ENCODE data around the gene NCEH1. TPM values are rescaled to one million over a fixed set of nuclear protein-coding genes. Genes with fewer than 3 reads are reported as not detected.
"Not testable (repeated sequence)": the region's sequence is repeated elsewhere in the genome, so short reads cannot be mapped to it uniquely, and the experiment has no call there.

NCEH1 gene
- total RNA-seq, 1 experiment from 2014 or later = 0.27 TPM

DNA sequence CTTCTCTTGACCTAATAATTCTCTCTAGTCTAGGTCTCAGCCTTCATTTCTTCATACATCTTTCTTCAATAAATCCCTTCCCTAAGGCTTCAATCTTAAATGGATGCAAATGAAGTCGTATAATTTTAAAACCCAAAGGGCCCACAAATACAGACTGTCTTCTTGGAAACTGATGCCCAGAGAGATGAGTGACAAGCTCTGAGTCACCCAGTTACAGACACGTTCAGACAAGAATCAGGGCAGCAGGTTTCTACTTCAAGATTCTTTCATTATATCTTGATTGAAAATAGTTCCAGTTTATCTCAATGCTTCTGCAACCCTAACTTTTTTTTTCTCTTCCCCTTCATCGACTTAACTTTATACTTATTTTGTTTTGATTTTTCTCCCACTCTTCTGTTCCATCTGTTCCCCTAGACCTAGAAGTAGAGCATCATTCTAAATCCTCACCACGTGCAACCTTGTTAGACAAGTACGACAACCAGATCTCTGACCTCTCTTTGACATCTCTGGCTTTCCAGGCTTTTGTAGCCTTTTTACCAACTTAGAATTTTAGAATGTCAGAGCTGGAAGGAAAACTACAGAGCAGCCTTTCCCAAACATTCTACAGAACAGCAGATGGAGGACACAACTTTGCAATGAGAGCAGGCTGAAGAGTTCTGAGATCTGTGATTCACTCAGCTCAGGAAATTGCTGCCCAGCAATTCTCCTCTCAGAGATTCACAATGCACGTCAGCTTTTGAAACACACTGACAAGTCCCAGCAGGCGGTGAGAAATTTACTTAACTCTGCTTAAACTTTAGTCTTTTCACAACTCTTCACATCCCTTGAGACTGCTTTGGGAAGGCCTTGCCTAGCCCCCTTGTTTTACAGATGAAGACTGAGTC lies 25.3 kb downstream of the NCEH1 start:
- in situ Hi-C loops (cut with HindIII; ENCODE audit: low sequenced_read_pairs) = no loop called here
- no peak for DNase-seq (ENCODE audit: low spot score)

DNA sequence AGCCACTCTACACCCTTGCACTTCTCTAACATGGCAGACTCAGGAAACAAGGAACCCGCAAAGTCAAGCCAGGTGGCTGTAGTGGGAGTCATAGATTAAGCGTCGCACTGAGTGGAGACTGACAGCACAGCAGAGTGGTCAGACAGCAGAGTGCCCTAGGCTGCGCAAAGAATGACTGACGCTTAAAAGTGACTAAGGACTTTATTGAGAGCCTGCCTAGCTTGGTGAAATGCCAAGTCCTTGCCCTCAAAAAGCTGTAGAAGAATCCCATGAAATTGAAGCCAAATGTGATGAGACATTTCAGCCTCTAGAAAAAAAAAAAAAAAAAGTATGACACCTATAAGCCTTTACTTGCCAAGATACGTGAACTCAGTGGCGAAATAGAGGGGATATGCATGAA lies 30.2 kb downstream of the NCEH1 start:
- DNase-seq (ENCODE audit: low spot score) = no peak
- in situ Hi-C loops (cut with HindIII; ENCODE audit: low sequenced_read_pairs) = no loop called here

DNA sequence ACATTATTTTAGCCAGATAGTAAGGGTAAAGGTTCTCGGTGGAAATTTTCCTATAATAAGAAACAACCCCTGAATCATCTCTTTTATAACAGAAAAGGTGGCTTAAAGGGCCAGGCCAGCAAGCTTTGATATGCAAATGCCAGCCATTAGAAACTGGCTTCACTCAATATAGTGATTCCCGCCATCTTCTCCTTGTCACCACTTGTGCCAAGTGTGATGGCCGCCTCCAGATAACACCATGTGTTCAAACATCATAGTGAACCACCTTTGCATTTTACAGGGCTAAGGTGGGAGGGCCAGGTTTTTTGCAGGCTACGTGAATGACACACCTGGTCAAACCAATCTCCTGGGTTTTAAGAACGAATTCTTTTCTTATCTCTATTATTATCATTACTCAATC lies 31.3 kb downstream of the NCEH1 start:
- no peak for DNase-seq (ENCODE audit: low spot score)
- in situ Hi-C loops (cut with HindIII; ENCODE audit: low sequenced_read_pairs) = no loop called here

DNA sequence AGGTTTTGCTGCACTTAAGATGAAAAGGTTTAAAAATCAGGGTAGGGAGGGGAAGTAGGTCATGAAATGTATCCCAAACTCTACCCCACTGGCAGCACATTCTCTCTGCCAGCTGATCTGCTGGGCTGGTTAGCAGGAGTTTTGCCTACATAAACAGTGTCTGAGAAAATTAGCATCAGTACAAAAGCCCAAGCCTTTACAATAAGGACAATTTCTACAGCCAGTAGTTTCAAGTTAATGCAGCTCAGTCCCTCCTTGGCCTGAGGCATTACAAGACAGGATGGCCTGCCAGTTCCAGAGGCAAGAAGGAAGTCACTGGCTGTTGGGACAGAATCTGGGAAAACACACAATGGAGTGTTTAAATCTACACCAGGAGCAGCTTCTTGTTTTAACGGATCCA lies 32.8 kb downstream of the NCEH1 start:
- DNase-seq (ENCODE audit: low spot score) = no peak
- in situ Hi-C loops (cut with HindIII; ENCODE audit: low sequenced_read_pairs) = no loop called here

DNA sequence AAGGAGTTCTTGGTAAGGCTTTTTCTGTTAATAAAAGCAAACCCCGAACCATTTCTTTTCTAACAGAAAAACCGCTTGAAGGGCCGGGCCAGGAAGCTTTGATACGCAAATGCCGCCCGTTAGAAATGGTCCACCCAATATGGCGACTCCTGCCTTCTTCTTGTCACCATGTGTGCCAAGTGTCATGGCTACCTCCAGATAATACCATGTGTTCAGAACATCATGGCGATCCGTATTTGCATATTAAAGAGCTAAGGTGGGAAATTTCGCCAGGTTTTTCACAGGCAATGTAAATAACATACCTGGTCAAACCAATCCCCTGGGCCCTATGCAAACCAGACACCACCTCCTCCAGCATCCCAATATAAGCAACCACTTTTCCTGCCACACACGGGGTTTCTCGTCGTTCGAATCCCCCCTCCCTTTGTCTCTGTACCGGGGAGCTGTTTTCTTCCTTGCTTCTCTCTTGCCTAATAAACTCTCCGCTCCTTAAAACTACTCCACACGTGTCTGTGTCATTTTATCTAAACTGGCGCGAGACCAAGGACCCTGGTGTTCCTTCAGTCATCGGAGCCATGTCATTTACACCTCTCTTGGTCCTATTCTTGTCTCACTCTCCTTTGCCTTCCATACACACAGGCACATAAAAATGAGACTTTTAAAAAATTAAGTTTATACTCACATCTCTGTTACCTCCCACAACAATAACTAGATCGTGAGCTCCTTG lies 34.5 kb downstream of the NCEH1 start:
- no peak for DNase-seq (ENCODE audit: low spot score)
- in situ Hi-C loops (cut with HindIII; ENCODE audit: low sequenced_read_pairs) = no loop called here

DNA sequence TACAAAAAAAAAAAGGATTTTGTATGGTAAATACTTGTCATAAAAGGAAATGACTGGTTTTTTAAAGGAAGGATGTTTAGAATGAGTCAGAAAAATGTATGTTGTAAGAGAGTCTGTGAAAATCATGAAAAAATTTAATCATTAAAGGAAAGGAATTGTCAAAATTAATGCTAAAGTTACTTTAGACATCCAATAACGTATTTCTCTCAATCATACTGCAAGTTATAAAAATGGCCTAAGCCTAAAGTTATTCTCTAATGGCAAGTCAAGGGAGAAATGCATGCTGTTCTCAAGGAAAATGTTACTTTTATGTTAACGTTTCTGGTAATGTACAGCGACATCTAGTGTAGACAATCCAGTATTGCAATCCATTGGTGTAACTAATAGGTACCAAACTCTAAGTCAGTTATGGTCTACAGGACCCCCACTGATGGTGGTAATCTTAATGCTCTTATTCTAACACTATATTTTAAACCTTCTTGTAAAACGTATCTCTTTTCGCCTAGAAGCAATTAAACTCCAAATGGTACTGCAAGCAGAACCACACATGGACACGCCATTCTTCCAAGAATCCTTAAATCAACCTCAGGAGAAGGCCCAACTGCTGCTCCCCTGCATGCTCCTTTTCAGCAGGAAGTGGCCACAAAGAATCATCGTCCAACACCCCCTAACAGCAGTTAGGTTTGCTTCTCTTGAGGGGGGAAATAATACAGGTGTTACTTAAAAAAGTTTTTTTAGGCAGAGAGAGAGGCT lies 35.2 kb downstream of the NCEH1 start:
- in situ Hi-C loops (cut with HindIII; ENCODE audit: low sequenced_read_pairs) = no loop called here
- DNase-seq (ENCODE audit: low spot score) = no peak

DNA sequence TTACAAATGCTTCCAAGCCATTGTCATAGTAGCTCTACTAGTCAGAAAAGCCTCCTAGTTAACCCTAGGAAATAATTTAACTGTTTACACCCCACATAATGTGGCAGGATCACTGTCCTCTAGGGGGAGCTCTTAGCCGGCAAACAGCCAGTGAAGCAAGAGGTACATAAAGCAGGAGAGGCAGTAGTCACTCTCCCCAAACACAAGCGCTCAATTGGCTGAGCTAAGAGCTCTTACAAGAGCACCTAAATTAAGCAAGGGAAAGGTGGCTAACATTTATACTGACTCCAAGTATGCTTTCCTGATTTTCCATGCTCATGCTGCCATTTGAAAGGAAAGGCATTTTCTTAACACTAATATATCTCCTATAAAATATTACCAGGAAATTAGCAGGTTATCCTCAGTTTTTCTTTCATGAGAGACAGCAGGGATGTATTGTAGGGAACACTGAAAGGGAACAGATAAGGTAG lies 37.6 kb downstream of the NCEH1 start:
- in situ Hi-C loops (cut with HindIII; ENCODE audit: low sequenced_read_pairs) = no loop called here
- peak; percentile 36 for DNase-seq (ENCODE audit: low spot score)

DNA sequence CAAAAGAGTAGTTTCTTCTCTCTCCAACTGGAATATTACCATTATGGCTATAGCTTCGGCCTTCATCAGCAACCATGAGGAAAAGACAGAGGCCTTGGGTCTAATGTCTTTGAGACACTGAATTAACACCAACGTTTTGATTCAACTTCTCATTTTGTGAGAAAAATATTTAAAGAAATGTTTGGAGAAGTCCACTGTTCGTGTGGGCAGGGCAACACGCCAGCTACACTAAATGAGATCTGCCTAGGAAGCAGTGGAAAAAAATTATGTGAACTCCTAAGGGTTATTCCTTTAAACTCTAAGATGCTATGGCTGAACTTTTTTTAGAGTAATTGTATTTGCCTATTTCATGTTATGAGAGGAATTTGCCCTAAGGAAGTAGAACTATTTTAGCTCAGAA lies 41.8 kb downstream of the NCEH1 start:
- no peak for DNase-seq (ENCODE audit: low spot score)
- in situ Hi-C loops (cut with HindIII; ENCODE audit: low sequenced_read_pairs) = no loop called here

DNA sequence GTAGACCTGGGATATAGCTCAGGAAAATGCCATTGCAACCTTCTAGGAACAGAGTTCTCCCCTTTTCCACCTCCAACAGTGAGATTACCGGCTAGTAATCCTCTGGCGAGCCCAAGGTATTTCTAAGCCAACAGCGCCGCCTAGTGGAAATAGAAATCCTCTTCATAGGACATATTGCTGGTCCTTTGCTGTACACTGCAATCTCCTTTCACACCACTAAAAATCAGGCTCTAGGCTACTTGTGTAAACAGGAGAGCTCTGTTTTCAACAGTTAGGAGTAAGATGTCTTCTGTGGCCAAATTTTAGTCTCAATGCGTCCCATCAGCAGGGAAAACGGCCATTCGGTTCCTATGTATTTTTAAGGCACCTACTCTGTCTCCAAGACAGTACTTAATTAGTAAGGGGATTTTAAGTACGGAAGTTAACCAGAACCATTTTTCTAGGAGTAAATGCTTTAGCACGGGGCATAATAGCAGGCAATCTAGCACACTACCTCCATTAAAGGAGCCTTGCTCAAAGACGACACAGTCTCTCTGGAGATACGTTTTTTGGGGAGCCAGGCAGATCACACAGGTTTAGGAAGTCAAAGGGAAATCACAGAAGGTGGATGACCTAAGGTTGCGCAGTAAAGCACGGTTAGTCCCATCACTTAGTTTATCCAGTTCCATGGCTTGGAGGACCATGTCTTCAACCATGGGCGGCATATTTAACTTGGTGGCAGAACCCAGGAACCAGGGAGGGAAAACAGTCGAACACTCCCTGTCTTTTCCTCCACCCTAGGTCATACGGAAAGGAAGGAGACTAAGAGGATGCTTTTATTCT lies 43.8 kb downstream of the NCEH1 start:
- in situ Hi-C loops (cut with HindIII; ENCODE audit: low sequenced_read_pairs) = no loop called here
- DNase-seq (ENCODE audit: low spot score) = peak; percentile 66

DNA sequence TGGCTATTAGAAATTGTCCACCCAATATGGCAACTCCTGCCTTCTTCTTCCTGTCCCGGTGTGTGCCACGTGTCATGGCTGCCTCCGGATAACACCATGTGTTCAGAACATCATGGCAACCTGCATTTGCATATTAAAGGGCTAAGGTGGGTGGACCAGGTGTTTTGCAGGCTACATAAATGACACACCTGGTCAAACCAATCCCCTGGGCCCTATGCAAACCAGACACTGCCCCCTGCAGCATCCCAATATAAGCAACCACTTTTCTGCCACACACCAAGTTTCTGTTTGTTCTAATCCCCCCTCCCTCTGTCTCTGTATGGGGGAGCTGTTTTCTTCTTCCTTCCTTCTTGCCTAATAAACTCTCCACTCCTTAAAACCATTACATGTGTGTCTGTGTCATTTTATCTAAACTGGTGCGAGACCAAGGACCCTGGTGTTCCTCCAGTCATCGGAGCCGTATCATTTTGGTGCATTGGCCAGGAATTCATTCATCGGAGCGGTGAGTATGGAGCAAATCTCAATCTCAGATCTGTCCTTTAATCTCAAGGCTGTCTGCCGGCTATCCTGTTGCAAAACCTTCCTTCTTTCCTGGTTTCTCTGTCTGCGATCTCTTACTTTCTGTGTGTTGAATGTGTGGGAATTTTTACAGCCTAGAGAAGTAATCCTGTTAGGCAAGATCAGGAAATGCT lies 44.5 kb downstream of the NCEH1 start:
- in situ Hi-C loops (cut with HindIII; ENCODE audit: low sequenced_read_pairs) = no loop called here
- DNase-seq (ENCODE audit: low spot score) = no peak

DNA sequence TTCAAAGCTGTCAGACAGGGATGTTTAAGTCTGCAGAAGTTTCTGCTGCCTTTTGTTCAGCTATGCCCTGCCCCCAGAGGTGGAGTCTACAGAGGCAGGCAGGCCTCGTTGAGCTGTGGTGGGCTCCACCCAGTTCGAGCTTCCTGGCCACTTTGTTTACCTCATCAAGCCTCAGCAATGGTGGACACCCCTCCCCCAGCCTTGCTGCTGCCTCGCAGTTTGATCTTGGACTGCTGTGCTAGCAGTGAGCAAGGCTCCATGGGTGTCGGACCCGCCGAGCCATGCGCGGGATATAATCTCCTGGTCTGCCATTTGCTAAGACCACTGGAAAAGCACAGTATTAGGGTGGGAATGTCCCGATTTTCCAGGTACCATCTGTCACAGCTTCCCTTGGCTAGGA lies 45.4 kb downstream of the NCEH1 start:
- DNase-seq (ENCODE audit: low spot score); in situ Hi-C loops (cut with HindIII; ENCODE audit: low sequenced_read_pairs): not testable (repeated sequence)

DNA sequence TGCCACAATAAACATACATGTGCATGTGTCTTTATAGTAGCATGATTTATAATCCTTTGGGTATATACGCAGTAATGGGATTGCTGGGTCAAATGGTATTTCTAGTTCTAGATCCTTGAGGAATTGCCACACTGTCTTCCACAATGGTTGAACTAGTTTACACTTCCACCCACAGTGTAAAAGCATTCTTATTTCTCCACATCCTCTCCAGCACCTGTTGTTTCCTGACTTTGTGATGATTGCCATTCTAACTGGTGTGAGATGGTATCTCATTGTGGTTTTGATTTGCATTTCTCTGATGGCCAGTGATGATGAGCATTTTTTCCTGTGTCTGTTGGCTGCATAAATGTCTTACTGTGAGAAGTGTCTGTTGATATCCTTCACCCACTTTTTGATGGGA lies 50.4 kb downstream of the NCEH1 start:
- DNase-seq (ENCODE audit: low spot score); in situ Hi-C loops (cut with HindIII; ENCODE audit: low sequenced_read_pairs): not testable (repeated sequence)

DNA sequence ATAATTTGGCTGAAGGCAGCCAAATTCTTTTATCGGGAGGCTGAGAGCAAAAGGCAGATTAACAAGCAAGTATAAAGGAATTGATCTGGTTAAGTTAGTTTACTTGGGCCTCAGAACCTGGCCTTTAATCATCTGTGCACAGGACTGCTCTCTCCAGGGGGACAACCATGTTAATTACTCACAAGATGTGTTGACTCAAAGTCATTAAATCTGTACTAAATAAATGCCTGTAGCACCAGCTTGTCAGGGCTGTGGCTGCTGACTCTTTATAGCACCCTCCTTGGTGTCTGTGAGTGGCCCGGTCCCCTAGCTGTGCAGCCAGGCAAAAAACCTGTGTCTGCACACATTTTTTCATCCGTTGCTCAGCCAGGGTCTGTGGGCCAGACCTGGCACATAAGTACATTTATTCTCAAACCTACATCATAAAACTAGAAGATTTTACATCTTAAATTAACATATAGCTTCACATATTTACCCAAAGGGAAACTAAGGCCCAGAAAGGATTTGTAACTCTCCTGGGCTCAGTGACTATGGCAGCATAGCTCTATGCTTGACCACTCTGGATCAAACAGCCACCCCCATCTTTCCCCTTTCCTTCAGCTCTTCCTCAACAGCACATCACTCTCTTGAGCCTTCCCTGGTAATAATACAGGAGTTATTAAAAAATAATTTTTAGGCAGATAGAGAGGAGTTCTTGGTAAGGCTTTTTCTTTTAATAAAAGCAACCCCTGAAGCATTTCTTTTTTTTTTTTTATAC lies 51.4 kb downstream of the NCEH1 start:
- in situ Hi-C loops (cut with HindIII; ENCODE audit: low sequenced_read_pairs) = no loop called here
- DNase-seq (ENCODE audit: low spot score) = no peak

DNA sequence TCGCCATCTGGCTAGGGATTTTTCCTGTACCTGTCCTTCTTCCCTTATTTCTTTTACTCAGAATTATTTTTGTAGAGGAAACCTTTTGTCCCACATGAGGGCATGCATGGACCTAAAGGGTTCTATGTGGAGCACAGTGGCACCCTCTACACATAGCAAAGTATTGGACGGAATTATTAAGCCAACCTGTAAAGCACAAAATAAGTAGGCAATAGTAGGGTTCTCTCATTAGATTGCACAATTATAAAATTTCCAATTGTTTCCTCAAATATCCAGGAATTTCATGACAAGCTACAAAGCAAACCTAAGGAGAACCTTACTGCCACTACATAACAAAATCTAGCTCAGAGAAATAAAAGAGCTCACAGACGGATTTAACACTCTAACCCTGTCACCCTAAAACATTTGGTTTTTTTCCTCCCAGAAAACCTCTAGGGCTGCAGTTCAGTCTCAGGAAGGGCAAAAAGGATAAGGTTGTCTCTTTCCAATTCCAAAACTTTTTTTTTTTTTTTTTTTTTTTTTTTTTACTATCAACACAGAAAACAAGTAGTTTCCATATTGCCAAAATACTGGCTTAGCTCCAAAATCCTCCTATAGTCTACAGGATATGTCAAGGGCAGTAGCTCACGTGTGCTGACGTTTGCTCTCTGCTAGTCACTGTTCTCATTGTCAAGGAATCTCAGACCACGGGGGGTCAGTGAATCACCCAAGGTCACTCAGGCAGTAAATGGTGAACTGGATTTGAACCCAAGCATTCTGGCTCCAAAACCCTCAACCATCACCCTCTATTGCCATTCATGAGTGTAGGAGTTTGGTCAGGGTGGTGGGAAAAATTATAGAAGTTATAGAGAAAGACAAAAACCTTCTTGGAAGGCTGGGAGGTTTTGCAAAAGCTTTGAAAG lies 52.3 kb downstream of the NCEH1 start:
- in situ Hi-C loops (cut with HindIII; ENCODE audit: low sequenced_read_pairs) = no loop called here
- no peak for DNase-seq (ENCODE audit: low spot score)

DNA sequence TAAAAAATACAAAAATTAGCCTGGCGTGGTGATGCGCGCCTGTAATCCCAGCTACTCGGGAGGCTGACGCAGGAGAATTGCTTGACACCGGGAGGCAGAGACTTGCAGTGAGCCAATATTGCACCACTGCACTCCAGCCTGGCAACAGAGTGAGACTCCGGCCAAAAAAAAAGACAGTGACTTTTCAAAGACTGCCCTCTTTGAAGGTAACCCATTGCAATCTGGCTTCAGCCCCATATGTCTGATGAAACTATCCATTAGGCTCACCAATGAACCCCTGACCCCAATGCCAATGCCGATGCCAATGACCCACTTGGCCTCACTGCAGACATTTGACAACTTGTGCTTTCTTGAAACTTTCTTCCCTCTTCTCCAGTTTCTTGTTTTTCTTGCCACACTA lies 54.3 kb downstream of the NCEH1 start:
- in situ Hi-C loops (cut with HindIII; ENCODE audit: low sequenced_read_pairs) = no loop called here

DNA sequence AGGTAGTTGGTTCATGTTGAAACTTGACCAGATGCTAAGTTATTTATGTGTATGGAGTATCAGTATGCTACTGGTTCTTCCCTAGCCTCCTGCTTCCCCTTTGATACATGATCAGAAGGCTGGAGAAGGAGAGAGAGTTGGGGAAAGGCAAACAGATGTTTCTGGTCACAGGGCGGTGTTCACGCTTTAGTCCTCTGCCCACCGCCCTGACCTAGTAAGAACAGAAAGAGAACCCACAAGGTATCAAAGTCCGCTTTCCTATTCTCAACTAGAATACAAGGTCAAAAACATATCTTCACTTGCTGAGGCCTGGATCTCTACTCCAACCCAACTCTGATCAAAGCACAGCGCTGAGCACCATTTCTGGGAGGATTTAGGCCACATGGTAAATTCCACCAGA lies 55.5 kb downstream of the NCEH1 start:
- no peak for DNase-seq (ENCODE audit: low spot score)
- in situ Hi-C loops (cut with HindIII; ENCODE audit: low sequenced_read_pairs) = no loop called here

More for the DNA sequence above, 54.3 kb downstream of the NCEH1 start:
- DNase-seq (ENCODE audit: low spot score) = no peak

DNA sequence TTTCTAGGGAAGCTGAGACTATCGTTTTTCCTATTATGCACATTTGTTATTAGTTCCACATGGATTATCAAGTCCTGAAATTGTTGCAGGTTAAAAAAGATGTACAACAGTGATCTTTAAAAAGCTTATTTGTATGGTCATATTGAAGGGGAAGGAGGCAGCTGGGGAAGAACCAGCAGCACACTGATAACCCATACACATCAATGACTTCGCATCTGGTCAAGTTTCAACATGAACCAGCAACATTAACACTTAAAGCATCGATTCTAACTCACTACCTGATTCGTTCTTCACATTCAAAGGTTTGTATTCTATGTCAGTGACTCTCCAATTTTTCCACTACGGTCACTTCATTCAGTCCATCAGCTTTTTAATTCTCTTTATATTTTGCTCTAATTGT lies 56.4 kb downstream of the NCEH1 start:
- DNase-seq (ENCODE audit: low spot score) = no peak
- in situ Hi-C loops (cut with HindIII; ENCODE audit: low sequenced_read_pairs) = no loop called here

Measured in G401 (cell line).